ENCODE measurements around the gene FXYD3. TPM values are rescaled to one million over a fixed set of nuclear protein-coding genes. Genes with fewer than 3 reads are reported as not detected.

Gene FXYD3
- total and polyA plus RNA-seq, 4 donors: 0.32 to 0.45 TPM; not detected in 2

GRCh38 chr19:35108730-35109129 is 6.9 kb upstream of the FXYD3 start (continued):
- TF ChIP-seq REST (IDR thresholded peaks at IDR 0.05): no peak
- no peak for TF ChIP-seq RXRA (IDR thresholded peaks at IDR 0.05)
- TF ChIP-seq YY1 (IDR thresholded peaks at IDR 0.05): no peak

- no peaks in the 10 kb centered on the region for H3K9me3 ChIP-seq (ENCODE audit: control insufficient read depth in 4 of 4, low read length in 3 of 4)
- DNase-seq (ENCODE audit: low spot score): no peak
- H3K27ac ChIP-seq (ENCODE audit: low read depth in 1 of 2, low read length in 2 of 2): no peak overlapping the region
- TF ChIP-seq HNF4G (IDR thresholded peaks at IDR 0.05) (no peak), HNF4A (conservative IDR thresholded peaks at IDR 0.05) (no peak), TAF1 (conservative IDR thresholded peaks at IDR 0.05) (no peak), SP1 (IDR thresholded peaks at IDR 0.05) (no peak)
- no peaks in the 10 kb centered on the region for H3K27me3 ChIP-seq (ENCODE audit: control insufficient read depth in 4 of 4, insufficient read depth in 4 of 4, low read length in 3 of 4)
- WGBS: 81% methylated on average over 22 of the region's 22 CpGs
- H3K36me3 ChIP-seq (ENCODE audit: control insufficient read depth in 4 of 4, insufficient read depth in 3 of 4, low read depth in 1 of 4, low read length in 3 of 4): no peaks in the 10 kb centered on the region
- no peak overlapping the region for H3K4me3 ChIP-seq (ENCODE audit: low read depth in 1 of 3, low read length in 3 of 3)
- H3K4me1 ChIP-seq (ENCODE audit: control insufficient read depth in 4 of 4, insufficient read depth in 4 of 4, low read length in 3 of 4): peaks cover 0 to 2% (median 1%) of the 10 kb centered on the region in 4 donors
- no peak overlapping the region for H3K9ac ChIP-seq (ENCODE audit: low read depth in 1 of 2, low read length in 2 of 2)
These were observed 6.1 kb upstream of the FXYD3 start for GRCh38 chr19:35109395-35110112.

GRCh38 chr19:35110974-35111373 is 4.6 kb upstream of the FXYD3 start:
- 78% methylated on average over 9 of the region's 9 CpGs for WGBS
- Histone ChIP-seq H3K9ac (ENCODE audit: low read depth in 1 of 2, low read length in 2 of 2) (no peak overlapping the region), H3K27ac (ENCODE audit: low read depth in 1 of 2, low read length in 2 of 2) (no peak overlapping the region), H3K27me3 (ENCODE audit: control insufficient read depth in 4 of 4, insufficient read depth in 4 of 4, low read length in 3 of 4) (no peaks in the 10 kb centered on the region), H3K36me3 (ENCODE audit: control insufficient read depth in 4 of 4, insufficient read depth in 3 of 4, low read depth in 1 of 4, low read length in 3 of 4) (no peaks in the 10 kb centered on the region), H3K4me1 (ENCODE audit: control insufficient read depth in 4 of 4, insufficient read depth in 4 of 4, low read length in 3 of 4) (peaks cover 2 to 9% (median 5%) of the 10 kb centered on the region in 4 donors), H3K4me3 (ENCODE audit: low read depth in 1 of 3, low read length in 3 of 3) (no peak overlapping the region), H3K9me3 (ENCODE audit: control insufficient read depth in 4 of 4, low read length in 3 of 4) (no peaks in the 10 kb centered on the region)
- no peak for DNase-seq (ENCODE audit: low spot score)
- TF ChIP-seq TAF1 (conservative IDR thresholded peaks at IDR 0.05): no peak
- no peak for TF ChIP-seq MAX (IDR thresholded peaks at IDR 0.05)
- TF ChIP-seq SP1 (IDR thresholded peaks at IDR 0.05): no peak
- TF ChIP-seq NR2F2 (IDR thresholded peaks at IDR 0.05): no peak
- no peak for TF ChIP-seq JUND (IDR thresholded peaks at IDR 0.05)
- no peak for TF ChIP-seq HNF4A (conservative IDR thresholded peaks at IDR 0.05)
- TF ChIP-seq FOXA1 (IDR thresholded peaks at IDR 0.05): no peak
- TF ChIP-seq ZBTB33 (IDR thresholded peaks at IDR 0.05): no peak
- TF ChIP-seq GABPA (IDR thresholded peaks at IDR 0.05 in 1 of 2, conservative IDR thresholded peaks at IDR 0.05 in 1 of 2): no peak
- no peak for TF ChIP-seq RXRA (IDR thresholded peaks at IDR 0.05)
- TF ChIP-seq FOXA2 (IDR thresholded peaks at IDR 0.05): no peak
- no peak for TF ChIP-seq REST (IDR thresholded peaks at IDR 0.05)
- no peak for TF ChIP-seq ATF3 (IDR thresholded peaks at IDR 0.05)
- TF ChIP-seq YY1 (IDR thresholded peaks at IDR 0.05): no peak
- no peak for TF ChIP-seq HNF4G (IDR thresholded peaks at IDR 0.05)
- TF ChIP-seq CTCF (IDR thresholded peaks at IDR 0.05; ENCODE audit: low read depth, low read length, missing input control): no peak
- no peak for TF ChIP-seq RAD21 (IDR thresholded peaks at IDR 0.05)

Data from liver (tissue), 9 donors.